Kidney capillary endothelial cell (primary cell): ENCODE data around the gene ASB7.
"Not testable (repeated sequence)": the region's sequence is repeated elsewhere in the genome, so short reads cannot be mapped to it uniquely, and the experiment has no call there.

Experiments
- DNase-seq: peaks from one replicate; pipeline ENCODE4 v3.0.0-alpha.2; 2018; ENCODE audit warnings: low spot score

Gene ASB7

GRCh38 chr15:100651253-100651652, 48.9 kb downstream of the ASB7 start:
- DNase-seq: no peak

GRCh38 chr15:100652116-100652515, 49.7 kb downstream of the ASB7 start:
- DNase-seq: no peak

GRCh38 chr15:100653608-100654007, 51.2 kb downstream of the ASB7 start:
- no peak for DNase-seq

- DNase-seq: no peak
Measured at GRCh38 chr15:100658895-100659294, 56.5 kb downstream of the ASB7 start.

- DNase-seq: no peak
Measured at GRCh38 chr15:100661156-100661555, 58.8 kb downstream of the ASB7 start.

- DNase-seq: no peak
Measured at GRCh38 chr15:100663086-100663914, 60.9 kb downstream of the ASB7 start.

- no peak for DNase-seq
Measured at GRCh38 chr15:100663915-100664281, 61.5 kb downstream of the ASB7 start.

- no peak for DNase-seq
Measured at GRCh38 chr15:100665570-100665969, 63.2 kb downstream of the ASB7 start.

- DNase-seq: no peak
Measured at GRCh38 chr15:100667405-100668347, 65.3 kb downstream of the ASB7 start.

GRCh38 chr15:100668348-100668745, 66.0 kb downstream of the ASB7 start:
- DNase-seq: no peak

GRCh38 chr15:100669260-100669659, 66.9 kb downstream of the ASB7 start:
- no peak for DNase-seq

- no peak for DNase-seq
Measured at GRCh38 chr15:100670505-100671021, 68.2 kb downstream of the ASB7 start.

GRCh38 chr15:100671124-100671680, 68.8 kb downstream of the ASB7 start:
- no peak for DNase-seq

GRCh38 chr15:100671858-100672543, 69.6 kb downstream of the ASB7 start:
- peak; percentile 12 for DNase-seq

- DNase-seq: no peak
Measured at GRCh38 chr15:100672959-100673358, 70.6 kb downstream of the ASB7 start.

- DNase-seq: not testable (repeated sequence)
Measured at GRCh38 chr15:100679151-100679550, 76.8 kb downstream of the ASB7 start.

- no peak for DNase-seq
Measured at GRCh38 chr15:100680726-100681125, 78.3 kb downstream of the ASB7 start.

GRCh38 chr15:100681335-100681746, 79.0 kb downstream of the ASB7 start:
- DNase-seq: no peak

GRCh38 chr15:100682468-100682867, 80.1 kb downstream of the ASB7 start:
- no peak for DNase-seq

GRCh38 chr15:100683434-100683833, 81.0 kb downstream of the ASB7 start:
- no peak for DNase-seq

- DNase-seq: no peak
Measured at GRCh38 chr15:100684591-100684990, 82.2 kb downstream of the ASB7 start.
